ENCODE results near the gene CPEB3.

The CPEB3 gene

DNA sequence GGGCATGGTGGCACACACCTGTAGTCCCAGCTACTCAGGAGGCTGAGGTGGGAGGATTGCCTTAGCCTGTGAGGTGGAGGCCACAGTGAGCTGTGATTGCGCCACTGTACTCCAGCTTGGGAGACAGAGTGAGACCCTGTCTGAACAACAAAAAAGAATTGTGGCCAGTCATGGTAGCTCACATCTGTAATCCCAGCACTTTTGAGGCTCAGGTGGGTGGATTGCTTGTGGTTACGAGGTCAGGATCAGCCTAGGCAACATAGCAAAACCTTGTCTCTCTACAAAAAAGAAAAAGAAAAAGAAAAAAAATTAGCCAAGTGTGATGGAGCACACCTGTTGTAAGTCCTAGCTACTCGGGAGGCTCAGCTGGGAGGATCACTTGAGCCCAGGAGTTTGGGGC, 22.9 kb upstream of the CPEB3 start:
- H4K20me1 ChIP-seq (ENCODE audit: insufficient read depth, low read length): peaks cover 6% of the 10 kb centered on the region; the same call in 1 of the 2 replicates
- H3K4me1 ChIP-seq (ENCODE audit: insufficient read depth, low read length): no peaks in the 10 kb centered on the region
- H3K4me2 ChIP-seq (ENCODE audit: insufficient read depth, low read length): no peak overlapping the region
- H2AFZ ChIP-seq (ENCODE audit: low read depth, low read length): no peak overlapping the region
- no peak overlapping the region for H3K9ac ChIP-seq (ENCODE audit: low read depth, low read length)
- no peak overlapping the region for H3K27ac ChIP-seq (ENCODE audit: low read length)
- H3K27me3 ChIP-seq (ENCODE audit: insufficient read depth, low read length, poor library complexity): no peaks in the 10 kb centered on the region
- DNase-seq (peak; percentile 21), ATAC-seq (ENCODE audit: insufficient read depth, low read depth) (peak; percentile 77)
- peaks cover 52% of the 10 kb centered on the region for H3K36me3 ChIP-seq (ENCODE audit: insufficient read depth, low read length)
- TF ChIP-seq EZH2 (IDR thresholded peaks at IDR 0.05; ENCODE audit: borderline replicate concordance, low read depth, low read length, severe bottlenecking): no peak
- TF ChIP-seq, protein P1, sequence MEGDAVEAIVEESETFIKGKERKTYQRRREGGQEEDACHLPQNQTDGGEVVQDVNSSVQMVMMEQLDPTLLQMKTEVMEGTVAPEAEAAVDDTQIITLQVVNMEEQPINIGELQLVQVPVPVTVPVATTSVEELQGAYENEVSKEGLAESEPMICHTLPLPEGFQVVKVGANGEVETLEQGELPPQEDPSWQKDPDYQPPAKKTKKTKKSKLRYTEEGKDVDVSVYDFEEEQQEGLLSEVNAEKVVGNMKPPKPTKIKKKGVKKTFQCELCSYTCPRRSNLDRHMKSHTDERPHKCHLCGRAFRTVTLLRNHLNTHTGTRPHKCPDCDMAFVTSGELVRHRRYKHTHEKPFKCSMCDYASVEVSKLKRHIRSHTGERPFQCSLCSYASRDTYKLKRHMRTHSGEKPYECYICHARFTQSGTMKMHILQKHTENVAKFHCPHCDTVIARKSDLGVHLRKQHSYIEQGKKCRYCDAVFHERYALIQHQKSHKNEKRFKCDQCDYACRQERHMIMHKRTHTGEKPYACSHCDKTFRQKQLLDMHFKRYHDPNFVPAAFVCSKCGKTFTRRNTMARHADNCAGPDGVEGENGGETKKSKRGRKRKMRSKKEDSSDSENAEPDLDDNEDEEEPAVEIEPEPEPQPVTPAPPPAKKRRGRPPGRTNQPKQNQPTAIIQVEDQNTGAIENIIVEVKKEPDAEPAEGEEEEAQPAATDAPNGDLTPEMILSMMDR (IDR thresholded peaks at IDR 0.05; ENCODE audit: borderline replicate concordance, extremely low read depth, low read length, poor library complexity, severe bottlenecking): no peak
- peaks cover 52% of the 10 kb centered on the region for H3K79me2 ChIP-seq (ENCODE audit: insufficient read depth, low read length)
- H3K9me3 ChIP-seq (ENCODE audit: insufficient read depth, low read length, severe bottlenecking): no peaks in the 10 kb centered on the region
- H3K4me3 ChIP-seq (ENCODE audit: low read depth in 1 of 2, low read length in 2 of 2): no peak overlapping the region

DNA sequence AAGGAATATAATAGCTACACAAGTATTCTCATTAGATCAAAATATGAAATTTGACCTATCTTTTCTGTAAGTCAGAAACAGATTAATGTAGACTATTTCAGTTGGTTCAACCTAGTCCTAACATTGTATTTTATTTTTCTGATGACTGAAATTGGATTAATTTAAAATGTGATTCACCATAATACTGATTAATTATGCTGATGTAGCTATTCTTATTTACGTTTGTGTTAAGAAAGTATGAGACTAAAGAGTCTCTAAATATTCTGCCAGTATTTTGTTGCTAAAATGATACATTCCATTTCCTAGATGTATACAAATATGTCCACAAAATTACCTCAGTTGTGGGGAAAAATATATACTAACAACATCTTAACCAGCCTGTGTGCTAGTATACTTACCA, 18.4 kb upstream of the CPEB3 start:
- ATAC-seq (ENCODE audit: insufficient read depth, low read depth): no peak
- Histone ChIP-seq H3K4me1 (ENCODE audit: insufficient read depth, low read length) (no peaks in the 10 kb centered on the region), H3K9ac (ENCODE audit: low read depth, low read length) (no peak overlapping the region), H3K4me2 (ENCODE audit: insufficient read depth, low read length) (no peak overlapping the region), H3K27me3 (ENCODE audit: insufficient read depth, low read length, poor library complexity) (no peaks in the 10 kb centered on the region), H3K36me3 (ENCODE audit: insufficient read depth, low read length) (peaks cover 27% of the 10 kb centered on the region), H3K79me2 (ENCODE audit: insufficient read depth, low read length) (peaks cover 74% of the 10 kb centered on the region), H3K4me3 (ENCODE audit: low read depth in 1 of 2, low read length in 2 of 2) (no peak overlapping the region), H4K20me1 (ENCODE audit: insufficient read depth, low read length) (peaks cover 21% of the 10 kb centered on the region; the same call in 1 of the 2 replicates), H3K9me3 (ENCODE audit: insufficient read depth, low read length, severe bottlenecking) (no peaks in the 10 kb centered on the region), H2AFZ (ENCODE audit: low read depth, low read length) (no peak overlapping the region), H3K27ac (ENCODE audit: low read length) (no peak overlapping the region)
- no peak for DNase-seq
- TF ChIP-seq, protein P1 (IDR thresholded peaks at IDR 0.05; ENCODE audit: borderline replicate concordance, extremely low read depth, low read length, poor library complexity, severe bottlenecking): no peak
- no peak for TF ChIP-seq EZH2 (IDR thresholded peaks at IDR 0.05; ENCODE audit: borderline replicate concordance, low read depth, low read length, severe bottlenecking)

DNA sequence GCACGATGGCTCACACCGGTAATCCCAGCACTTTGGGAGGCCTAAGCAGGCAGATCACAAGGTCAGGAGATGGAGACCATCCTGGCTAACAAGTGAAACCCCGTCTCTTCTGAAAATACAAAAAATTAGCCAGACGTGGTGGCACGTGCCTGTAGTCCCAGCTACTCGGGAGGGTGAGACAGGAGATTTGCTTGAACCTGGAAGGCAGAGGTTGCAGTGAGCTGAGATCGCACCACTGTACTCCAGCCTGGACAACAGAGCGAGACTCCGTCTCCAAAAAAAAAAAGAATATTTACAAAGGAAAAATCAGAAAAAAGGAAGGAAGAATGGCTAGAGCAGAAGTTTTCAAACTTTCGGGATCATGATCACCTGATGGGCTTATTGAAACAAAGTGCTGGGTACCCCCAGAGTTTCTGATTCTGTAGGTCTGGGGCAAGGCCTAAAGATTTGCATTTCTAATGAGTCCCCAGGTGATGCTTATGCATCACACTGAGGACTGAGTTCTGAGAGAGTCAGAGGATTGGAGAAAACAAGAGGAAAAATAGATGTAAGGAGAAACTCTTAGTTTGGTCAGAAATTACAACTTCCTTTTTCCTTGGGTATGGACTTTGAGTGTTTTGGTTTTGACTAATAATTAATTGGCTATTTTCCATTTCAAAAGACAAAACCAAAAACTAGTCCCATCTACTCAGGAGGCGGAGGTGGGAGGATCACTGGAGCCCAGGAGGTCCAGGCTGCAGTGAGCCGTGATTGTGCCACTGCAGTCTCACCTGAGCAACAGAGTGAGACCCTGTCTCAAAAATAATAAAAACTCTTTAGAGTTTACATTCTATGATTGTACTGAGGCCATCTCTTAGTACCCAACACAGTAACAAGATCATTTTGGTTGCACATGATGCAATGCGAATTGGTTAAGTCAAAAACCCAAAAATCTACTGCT, 14.5 kb upstream of the CPEB3 start:
- Histone ChIP-seq H3K4me3 (ENCODE audit: low read depth in 1 of 2, low read length in 2 of 2) (no peak overlapping the region), H3K4me2 (ENCODE audit: insufficient read depth, low read length) (no peak overlapping the region), H4K20me1 (ENCODE audit: insufficient read depth, low read length) (peaks cover 43% of the 10 kb centered on the region; the same call in 1 of the 2 replicates), H3K27ac (ENCODE audit: low read length) (no peak overlapping the region), H3K4me1 (ENCODE audit: insufficient read depth, low read length) (no peaks in the 10 kb centered on the region), H3K36me3 (ENCODE audit: insufficient read depth, low read length) (peaks cover 10% of the 10 kb centered on the region; the same call in 1 of the 2 replicates), H2AFZ (ENCODE audit: low read depth, low read length) (no peak overlapping the region), H3K9ac (ENCODE audit: low read depth, low read length) (no peak overlapping the region), H3K9me3 (ENCODE audit: insufficient read depth, low read length, severe bottlenecking) (no peaks in the 10 kb centered on the region), H3K79me2 (ENCODE audit: insufficient read depth, low read length) (peaks cover 94% of the 10 kb centered on the region), H3K27me3 (ENCODE audit: insufficient read depth, low read length, poor library complexity) (no peaks in the 10 kb centered on the region)
- TF ChIP-seq, protein P1 (IDR thresholded peaks at IDR 0.05; ENCODE audit: borderline replicate concordance, extremely low read depth, low read length, poor library complexity, severe bottlenecking): no peak
- no peak for TF ChIP-seq EZH2 (IDR thresholded peaks at IDR 0.05; ENCODE audit: borderline replicate concordance, low read depth, low read length, severe bottlenecking)
- DNase-seq: no peak
- ATAC-seq (ENCODE audit: insufficient read depth, low read depth): no peak
